Activated T-cell treated with anti-CD3 and anti-CD28 coated beads, Interleukin-2, amount 50 U/mL, for 1 hour (primary cell): Measurements from ENCODE around the gene NCAPG2.
"Not testable (repeated sequence)": the region's sequence is repeated elsewhere in the genome, so short reads cannot be mapped to it uniquely, and the experiment has no call there.

Source experiments
- DNase-seq: peaks from one replicate; pipeline ENCODE4 v3.0.0-alpha.2; 2020

The NCAPG2 gene

GRCh38 chr7:158706273-158706704 lies 1.7 kb upstream of the NCAPG2 start:
- DNase-seq, result no peak

- DNase-seq, result no peak
These were observed 738 bp upstream of the NCAPG2 start for GRCh38 chr7:158705234-158705850.

- DNase-seq, result not testable (repeated sequence)
These were observed 703 bp downstream of the NCAPG2 start for GRCh38 chr7:158703679-158704523.

GRCh38 chr7:158702944-158703343 lies 1.7 kb downstream of the NCAPG2 start:
- no peak for DNase-seq

GRCh38 chr7:158702196-158702595 lies 2.4 kb downstream of the NCAPG2 start:
- no peak for DNase-seq

GRCh38 chr7:158700008-158700407 lies 4.6 kb downstream of the NCAPG2 start:
- no peak for DNase-seq

- DNase-seq, result no peak
These were observed 5.3 kb downstream of the NCAPG2 start for GRCh38 chr7:158699341-158699740.

- DNase-seq, result no peak
These were observed 5.9 kb downstream of the NCAPG2 start for GRCh38 chr7:158698657-158699195.

- DNase-seq, result not testable (repeated sequence)
These were observed 7.0 kb downstream of the NCAPG2 start for GRCh38 chr7:158697597-158697996.

- DNase-seq, result peak; percentile 48
These were observed 8.7 kb downstream of the NCAPG2 start for GRCh38 chr7:158695726-158696452.

- DNase-seq, result no peak
These were observed 9.5 kb downstream of the NCAPG2 start for GRCh38 chr7:158695056-158695455.

- no peak for DNase-seq
These were observed 10.0 kb downstream of the NCAPG2 start for GRCh38 chr7:158694650-158695049.

- DNase-seq, result no peak
These were observed 15.1 kb downstream of the NCAPG2 start for GRCh38 chr7:158689488-158689887.

- DNase-seq, result no peak
These were observed 17.2 kb downstream of the NCAPG2 start for GRCh38 chr7:158687406-158687805.

GRCh38 chr7:158685693-158686092 lies 18.9 kb downstream of the NCAPG2 start:
- no peak for DNase-seq

- no peak for DNase-seq
These were observed 20.3 kb downstream of the NCAPG2 start for GRCh38 chr7:158684329-158684728.

- DNase-seq, result no peak
These were observed 21.1 kb downstream of the NCAPG2 start for GRCh38 chr7:158683541-158683940.

- DNase-seq, result no peak
These were observed 22.1 kb downstream of the NCAPG2 start for GRCh38 chr7:158682456-158682855.

GRCh38 chr7:158680754-158681153 lies 23.9 kb downstream of the NCAPG2 start:
- no peak for DNase-seq

- no peak for DNase-seq
These were observed 27.7 kb downstream of the NCAPG2 start for GRCh38 chr7:158676906-158677305.

- DNase-seq, result no peak
These were observed 28.3 kb downstream of the NCAPG2 start for GRCh38 chr7:158676171-158676840.

- DNase-seq, result no peak
These were observed 31.6 kb downstream of the NCAPG2 start for GRCh38 chr7:158672975-158673374.

GRCh38 chr7:158668086-158668485 lies 36.5 kb downstream of the NCAPG2 start:
- DNase-seq, result not testable (repeated sequence)
